B cell (primary cell): Measurements from ENCODE around the gene KAZN. TPM values are rescaled to one million over a fixed set of nuclear protein-coding genes. Genes with fewer than 3 reads are reported as not detected.

Experiments
- ATAC-seq: fragments of 200-7000 bp; cut with Tn5 transposase; one replicate; pipeline ENCODE4 v1.10.0; 2021; ENCODE audit warnings: low read depth, mild to moderate bottlenecking, moderate number of reproducible peaks, moderate library complexity
- CTCF ChIA-PET: fragments of 350-600 bp; sonication (Branson Sonifier 250); formaldehyde crosslinking; loops from one replicate; lab custom pipeline; 2021; ENCODE audit warnings: antibody characterized with exemption, inconsistent platforms; lab: Charles Lee
- POLR2A ChIA-PET: fragments of 350-600 bp; sonication (Branson Sonifier 250); formaldehyde crosslinking; loops from one replicate; lab custom pipeline; 2021; ENCODE audit warnings: antibody characterized with exemption; lab: Charles Lee
- DNase-seq: peaks from one replicate; pipeline ENCODE4 v3.0.0; 2013
- H2AFZ ChIP-seq: 2 replicates; pipeline ENCODE4 v1.6.1; 2012; ENCODE audit warnings: mild to moderate bottlenecking, low read depth, low read length; ENCODE audit not compliant: insufficient read depth, poor library complexity, severe bottlenecking
- H3K27ac ChIP-seq, 2 donors: 1 replicate in 1 of 2; 2 replicates in 1 of 2; pipeline ENCODE4 v1.5.1; 2012 to 2013; ENCODE audit warnings: low read length in 2 of 2, mild to moderate bottlenecking in 2 of 2, moderate library complexity in 1 of 2
- H3K27me3 ChIP-seq, 4 experiments: fragments of 200-600 bp in 1 of 4; sonication (generic) in 1 of 4; replicated peaks in 1 of 4; 1 replicate in 2 of 4; 2 replicates in 2 of 4; pipeline versions ENCODE4 v1.6.1 to v1.7.0; 2013 to 2016; ENCODE audit warnings: low read length in 3 of 4, mild to moderate bottlenecking in 2 of 4, mixed read lengths in 1 of 4, moderate library complexity in 1 of 4; ENCODE audit not compliant: insufficient read depth in 4 of 4, control insufficient read depth in 3 of 4; ENCODE audit errors: control extremely low read depth in 1 of 4
- H3K36me3 ChIP-seq, 2 experiments: replicated peaks in 1 of 2; 1 replicate in 1 of 2; 2 replicates in 1 of 2; pipeline versions ENCODE4 v1.6.1 to v1.7.1; 2013; ENCODE audit warnings: low read length in 1 of 2; ENCODE audit not compliant: insufficient read depth in 2 of 2, control insufficient read depth in 1 of 2; ENCODE audit errors: control extremely low read depth in 1 of 2, extremely low read depth in 1 of 2
- H3K4me1 ChIP-seq, 2 donors: fragments of 200-600 bp in 1 of 2; sonication (generic) in 1 of 2; 1 replicate in 1 of 2; 2 replicates in 1 of 2; pipeline versions ENCODE4 v1.5.1 to v1.6.1; 2013 to 2017; ENCODE audit warnings: low read length in 2 of 2; ENCODE audit not compliant: control insufficient read depth in 2 of 2, insufficient read depth in 2 of 2
- H3K4me2 ChIP-seq: replicated peaks from 2 replicates; pipeline ENCODE3; 2012; ENCODE audit warnings: mild to moderate bottlenecking, low read depth, low read length; ENCODE audit not compliant: poor library complexity, severe bottlenecking
- H3K4me3 ChIP-seq, 5 experiments: fragments of 200-600 bp in 1 of 5; sonication (generic) in 1 of 5; 1 replicate in 3 of 5; 2 replicates in 2 of 5; pipeline versions ENCODE4 v1.5.1 to v1.7.0; 2011 to 2016; ENCODE audit warnings: low read length in 4 of 5, mild to moderate bottlenecking in 4 of 5, low read depth in 2 of 5, control low read depth in 1 of 5, moderate library complexity in 1 of 5; ENCODE audit not compliant: insufficient read depth in 1 of 5; ENCODE audit errors: control extremely low read depth in 1 of 5, extremely low read depth in 1 of 5
- H3K79me2 ChIP-seq: fragments of 200-600 bp; sonication (generic); one replicate; pipeline ENCODE4 v1.6.0; 2016; ENCODE audit warnings: low read length; ENCODE audit not compliant: control insufficient read depth, insufficient read depth
- H3K9ac ChIP-seq: fragments of 200-600 bp; sonication (generic); 2 replicates; pipeline ENCODE4 v1.6.1; 2017; ENCODE audit warnings: mild to moderate bottlenecking, low read length, moderate library complexity
- H3K9me3 ChIP-seq, 3 donors: one replicate each; pipeline versions ENCODE4 v1.6.1 to v1.7.1; 2013; ENCODE audit warnings: low read length in 2 of 3; ENCODE audit not compliant: control insufficient read depth in 2 of 3, insufficient read depth in 1 of 3; ENCODE audit errors: control extremely low read depth in 1 of 3
- H4K20me1 ChIP-seq: 2 replicates; pipeline ENCODE4 v1.6.0; 2012; ENCODE audit warnings: mild to moderate bottlenecking, low read length; ENCODE audit not compliant: insufficient read depth, control insufficient read depth, poor library complexity, severe bottlenecking
- H3K27ac Mint-ChIP-seq: one replicate; pipeline ENCODE4 v1.8.0; 2021; ENCODE audit warnings: mixed read lengths
- H3K27me3 Mint-ChIP-seq: one replicate; pipeline ENCODE4 v1.8.0; 2021; ENCODE audit warnings: mixed read lengths
- H3K4me1 Mint-ChIP-seq: one replicate; pipeline ENCODE4 v1.8.0; 2021; ENCODE audit warnings: mixed read lengths
- H3K4me3 Mint-ChIP-seq: one replicate; pipeline ENCODE4 v1.8.0; 2021; ENCODE audit warnings: mixed read lengths
- H3K9me3 Mint-ChIP-seq: one replicate; pipeline ENCODE4 v1.8.0; 2022; ENCODE audit warnings: mixed read lengths; ENCODE audit not compliant: insufficient read depth
- CTCF ChIP-seq: fragments of 200-600 bp; IDR thresholded peaks from one replicate; pipeline ENCODE4 v1.8.0; 2022; ENCODE audit warnings: antibody characterized with exemption, mild to moderate bottlenecking
- EZH2 ChIP-seq: IDR thresholded peaks from 2 replicates; pipeline ENCODE4 v1.6.1; 2012; ENCODE audit warnings: borderline replicate concordance, low read depth, mild to moderate bottlenecking, moderate library complexity, low read length; ENCODE audit not compliant: insufficient read depth, poor library complexity, severe bottlenecking
- WGBS: methylation state at CpG from one replicate; pipeline ENCODE4 v1.1.5; 2013; ENCODE audit warnings: missing lambda C conversion rate; ENCODE audit not compliant: insufficient coverage; 5-methylcytosine and 5-hydroxymethylcytosine counted together
- intact Hi-C: fragments of 100-400 bp; cut with micrococcal nuclease; formaldehyde crosslinking; loops from one replicate; pipeline ENCODE4 v1.10.0; 2022
- polyA plus RNA-seq: library from polyadenylated mRNA; depleted of rRNA; stranded (reverse); fragments of >200 nt; gene quantifications from 2 replicates; pipeline ENCODE4 v1.2.3, GENCODE V29; 2012
- total RNA-seq, 2 donors: library from RNA; stranded (reverse); fragments of 120-200 nt in 1 of 2; gene quantifications; 1 replicate in 1 of 2; 2 replicates in 1 of 2; pipeline versions ENCODE4 v1.2.3 to v1.2.4, GENCODE V29; 2013 to 2022

KAZN gene
- total and polyA plus RNA-seq, 2 donors (not counting 1 experiment from before 2014, with no cell fraction given) = 0.13 to 0.39 TPM

- Histone ChIP-seq H3K4me3 (no peak overlapping the region), H3K4me1 (no peaks in the 10 kb centered on the region), H3K4me2 (no peak overlapping the region), H3K79me2 (no peaks in the 10 kb centered on the region), H4K20me1 (no peaks in the 10 kb centered on the region), H3K9me3 (peaks cover 0 to 18% (median 6%) of the 10 kb centered on the region in 3 donors), H3K27me3 (no peaks in the 10 kb centered on the region), H3K9ac (no peak overlapping the region), H2AFZ (no peak overlapping the region), H3K36me3 (no peaks in the 10 kb centered on the region), H3K27ac (no peak overlapping the region)
- 92% methylated on average over 11 of the region's 16 CpGs for WGBS
- Mint-ChIP-seq H3K27ac (no peak overlapping the region), H3K27me3 (no peaks in the 10 kb centered on the region), H3K4me1 (no peaks in the 10 kb centered on the region), H3K9me3 (no peaks in the 10 kb centered on the region), H3K4me3 (no peak overlapping the region)
- intact Hi-C loops = no loop called here
- POLR2A ChIA-PET = no interaction called here
- TF ChIP-seq CTCF (no peak), EZH2 (no peak)
- CTCF ChIA-PET = no interaction called here
- no peak for ATAC-seq
- no peak for DNase-seq
Measured at GRCh38 chr1:14707531-14708445, 109.3 kb downstream of the KAZN start.

GRCh38 chr1:14710331-14710730 lies 111.8 kb downstream of the KAZN start:
- no peak overlapping the region for H3K4me2 ChIP-seq
- H3K27ac ChIP-seq = no peak overlapping the region
- intact Hi-C loops = no loop called here
- Mint-ChIP-seq H3K27me3 (no peaks in the 10 kb centered on the region), H3K9me3 (no peaks in the 10 kb centered on the region), H3K27ac (no peak overlapping the region), H3K4me1 (no peaks in the 10 kb centered on the region), H3K4me3 (no peak overlapping the region)
- no peaks in the 10 kb centered on the region for H3K4me1 ChIP-seq
- H3K4me3 ChIP-seq = no peak overlapping the region
- DNase-seq (no peak), ATAC-seq (no peak)
- ChIA-PET POLR2A (no interaction called here), CTCF (no interaction called here)
- peaks cover 0 to 11% (median 6%) of the 10 kb centered on the region in 3 donors for H3K9me3 ChIP-seq
- H4K20me1 ChIP-seq = no peaks in the 10 kb centered on the region
- 96% methylated on average over 4 of the region's 6 CpGs for WGBS
- H3K79me2 ChIP-seq = no peaks in the 10 kb centered on the region
- H3K27me3 ChIP-seq = no peaks in the 10 kb centered on the region
- H3K9ac ChIP-seq = no peak overlapping the region
- TF ChIP-seq CTCF (no peak), EZH2 (no peak)
- H3K36me3 ChIP-seq = no peaks in the 10 kb centered on the region
- no peak overlapping the region for H2AFZ ChIP-seq
